GM08714 (cell line): Measurements from ENCODE around the gene ZNF652.
A peak's percentile ranks its signal among the peaks of the same experiment; 100 is the strongest.

Source experiments
- H3K4me3 ChIP-seq: fragments of 200-500 bp; sonication (Bioruptor generic); 2 replicates; pipeline ENCODE4 v1.5.1; 2014; ENCODE audit warnings: mild to moderate bottlenecking, low read length, inconsistent platforms
- ZNF274 ChIP-seq: IDR thresholded peaks from 2 replicates; pipeline ENCODE4 v1.6.1; 2012; ENCODE audit warnings: mild to moderate bottlenecking, low read depth, low read length

ZNF652 gene

GRCh38 chr17:49361902-49362722 is at the start of gene ZNF652:
TSS of gene ZNF652 (minus strand) at chr17:49362250. CDS start at chr17:49317725, 44,525 bp downstream.
- peak within 1 kb of the TSS; percentile 90 for H3K4me3 ChIP-seq
- no peak for TF ChIP-seq ZNF274

GRCh38 chr17:49409066-49409465 is 47.0 kb upstream of the ZNF652 start:
- no peak for TF ChIP-seq ZNF274
- no peak overlapping the region for H3K4me3 ChIP-seq

- no peak overlapping the region for H3K4me3 ChIP-seq
- no peak for TF ChIP-seq ZNF274
These were observed 46.0 kb upstream of the ZNF652 start for GRCh38 chr17:49407981-49408501.

- H3K4me3 ChIP-seq, result no peak overlapping the region
- TF ChIP-seq ZNF274, result no peak
These were observed 45.0 kb upstream of the ZNF652 start for GRCh38 chr17:49407086-49407485.

- TF ChIP-seq ZNF274, result no peak
- H3K4me3 ChIP-seq, result no peak overlapping the region
These were observed 44.5 kb upstream of the ZNF652 start for GRCh38 chr17:49406421-49407061.

- no peak for TF ChIP-seq ZNF274
- no peak overlapping the region for H3K4me3 ChIP-seq
These were observed 42.9 kb upstream of the ZNF652 start for GRCh38 chr17:49404906-49405305.

- no peak overlapping the region for H3K4me3 ChIP-seq
- TF ChIP-seq ZNF274, result no peak
These were observed 42.3 kb upstream of the ZNF652 start for GRCh38 chr17:49404361-49404760.

- no peak overlapping the region for H3K4me3 ChIP-seq
- no peak for TF ChIP-seq ZNF274
These were observed 41.7 kb upstream of the ZNF652 start for GRCh38 chr17:49403514-49404289.

GRCh38 chr17:49402706-49403105 is 40.7 kb upstream of the ZNF652 start:
- no peak overlapping the region for H3K4me3 ChIP-seq
- no peak for TF ChIP-seq ZNF274

DNA sequence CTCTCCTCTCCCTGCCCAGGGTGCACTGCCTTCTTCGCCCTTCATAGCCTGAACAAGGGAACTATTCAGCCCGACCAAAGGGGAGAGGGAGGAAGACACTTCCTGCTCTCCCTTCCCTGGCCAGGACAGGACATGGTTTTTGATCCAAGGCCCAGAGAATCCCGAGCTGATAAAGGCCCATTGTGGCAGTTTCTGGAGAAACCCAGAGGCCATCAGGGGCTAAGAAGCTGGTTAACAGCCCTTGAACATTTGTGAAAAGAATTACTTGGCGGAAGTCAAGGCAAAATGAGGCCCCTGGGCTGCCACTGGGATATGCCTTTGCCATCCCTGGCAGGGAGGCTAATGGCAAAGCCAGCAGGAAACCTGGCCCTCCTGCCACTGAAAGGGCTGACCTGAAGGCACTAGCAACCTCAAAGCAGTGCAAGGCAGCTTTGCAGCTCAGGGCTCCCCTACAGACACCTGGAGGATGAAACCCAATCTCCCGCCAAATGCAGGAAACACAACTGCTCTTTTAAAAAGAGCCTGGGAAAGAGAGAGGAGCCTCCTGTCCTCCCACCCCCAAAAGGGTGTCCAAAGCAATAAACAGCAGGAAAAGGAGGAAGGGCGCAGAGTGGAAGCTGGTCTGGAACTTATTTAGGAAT is 40.0 kb upstream of the ZNF652 start:
- no peak for TF ChIP-seq ZNF274
- no peak overlapping the region for H3K4me3 ChIP-seq

GRCh38 chr17:49399995-49400394 is 37.9 kb upstream of the ZNF652 start:
- TF ChIP-seq ZNF274, result no peak
- no peak overlapping the region for H3K4me3 ChIP-seq

DNA sequence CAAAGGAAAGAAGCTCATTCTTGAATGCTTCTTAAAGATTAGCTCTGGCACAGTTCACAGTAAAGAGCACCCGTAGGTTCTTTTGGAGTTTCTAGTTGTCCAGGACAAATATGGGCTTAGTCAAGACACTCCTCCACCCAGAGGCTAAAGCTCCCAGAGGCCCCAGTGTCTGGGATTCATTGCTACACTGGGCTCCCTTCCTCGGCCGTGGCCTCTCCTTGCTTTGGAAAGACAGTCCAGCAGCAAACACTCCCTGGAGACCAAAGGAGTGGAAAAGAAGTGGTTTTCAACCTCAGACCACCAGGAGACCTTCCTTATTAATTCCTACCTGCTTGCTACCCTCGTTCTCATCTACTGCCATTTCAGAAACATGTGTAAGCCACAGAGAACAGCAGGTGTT is 35.5 kb upstream of the ZNF652 start:
- H3K4me3 ChIP-seq, result no peak overlapping the region
- no peak for TF ChIP-seq ZNF274

DNA sequence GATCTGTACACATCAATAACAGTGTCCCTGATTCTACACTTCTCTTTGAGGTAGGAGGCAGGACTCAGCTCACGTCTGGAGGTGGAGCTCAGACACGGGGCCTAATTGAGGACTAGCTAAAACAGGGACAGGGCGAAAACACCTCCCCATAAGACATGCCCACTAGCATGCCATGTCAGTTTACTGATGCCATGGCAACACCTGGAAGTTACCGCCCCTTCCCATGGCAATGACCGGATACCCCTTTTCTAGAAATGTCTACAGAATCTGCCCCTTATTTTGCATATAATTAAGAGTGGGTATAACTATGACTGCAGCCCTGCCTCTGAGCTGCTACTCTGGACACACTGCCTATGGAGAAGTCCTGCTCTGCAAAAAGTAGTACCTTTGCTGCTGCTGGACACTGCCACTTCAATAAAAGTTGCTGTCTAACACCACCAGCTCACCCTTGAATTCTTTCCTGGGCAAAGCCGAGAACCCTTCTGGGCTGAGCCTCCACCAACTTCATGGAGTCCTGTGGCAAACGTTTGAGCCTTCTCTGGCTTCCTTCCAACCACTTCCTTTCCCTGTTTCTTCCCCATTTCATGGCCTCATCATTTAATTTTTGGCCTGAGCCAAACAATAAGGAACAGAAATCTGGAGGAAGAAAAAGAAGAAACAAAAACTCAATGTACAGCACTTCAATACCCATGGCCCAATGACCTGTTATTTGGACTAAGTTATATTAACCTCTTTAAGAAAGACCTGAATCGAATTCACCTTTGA is 31.6 kb upstream of the ZNF652 start:
- TF ChIP-seq ZNF274, result no peak
- no peak overlapping the region for H3K4me3 ChIP-seq
